Vagina (tissue), 2 donors: ENCODE data around the gene FREM2. TPM values are rescaled to one million over a fixed set of nuclear protein-coding genes. Genes with fewer than 3 reads are reported as not detected.

Experiments used
- DNase-seq, 2 donors: peaks; one replicate each; pipeline ENCODE4 v3.0.0-alpha.2; 2017; ENCODE audit errors: extremely low spot score in 2 of 2
- H3K27ac ChIP-seq: fragments of 200-600 bp; sonication (generic); one replicate; pipeline ENCODE4 v1.5.1; 2019
- H3K27me3 ChIP-seq: fragments of 200-600 bp; sonication (generic); one replicate; pipeline ENCODE4 v1.5.1; 2019
- H3K36me3 ChIP-seq, 2 donors: fragments of 200-600 bp; sonication (generic); one replicate each; pipeline ENCODE4 v1.5.1; 2017 to 2019
- H3K4me1 ChIP-seq: fragments of 200-600 bp; sonication (generic); one replicate; pipeline ENCODE4 v1.5.1; 2019
- H3K4me3 ChIP-seq, 2 donors: fragments of 200-600 bp; sonication (generic); 1 replicate in 1 of 2; 2 replicates in 1 of 2; pipeline ENCODE4 v1.5.1; 2016 to 2019
- H3K9me3 ChIP-seq: fragments of 200-600 bp; sonication (generic); one replicate; pipeline ENCODE4 v1.5.1; 2019
- CTCF ChIP-seq, 3 experiments: fragments of 450-650 bp in 2 of 3; fragments of 200-600 bp in 1 of 3; sonication (generic) in 1 of 3; IDR thresholded peaks; one replicate each; pipeline ENCODE4 v1.5.1; 2017 to 2019; ENCODE audit warnings: antibody characterized with exemption in 3 of 3, mild to moderate bottlenecking in 2 of 3, moderate library complexity in 2 of 3
- POLR2A ChIP-seq, 2 donors: fragments of 450-650 bp; IDR thresholded peaks; one replicate each; pipeline ENCODE4 v1.6.1; 2017; ENCODE audit warnings: antibody characterized with exemption in 2 of 2, mild to moderate bottlenecking in 2 of 2, moderate library complexity in 2 of 2
- POLR2AphosphoS5 ChIP-seq, 2 donors: sonication (generic); formaldehyde crosslinking; IDR thresholded peaks; one replicate each; pipeline ENCODE4 v1.9.0; 2017; ENCODE audit warnings: antibody characterized with exemption in 2 of 2, mild to moderate bottlenecking in 2 of 2, low read depth in 1 of 2; ENCODE audit not compliant: insufficient read depth in 1 of 2
- intact Hi-C: fragments of 100-400 bp; cut with DNase I; formaldehyde crosslinking; loops from one replicate; pipeline ENCODE4 v1.15.1; 2023
- total RNA-seq: library from RNA; depleted of rRNA; stranded (reverse); fragments of >200 nt; gene quantifications from one replicate; pipeline ENCODE4 v1.2.3, GENCODE V29; 2016

Gene FREM2
- total RNA-seq, 1 donor from 2014 or later = 0.98 TPM

- DNase-seq = no peak
- Histone ChIP-seq H3K9me3 (no peaks in the 10 kb centered on the region), H3K36me3 (no peaks in the 10 kb centered on the region), H3K27ac (no peak overlapping the region), H3K27me3 (no peaks in the 10 kb centered on the region), H3K4me1 (no peaks in the 10 kb centered on the region), H3K4me3 (no peak overlapping the region)
- TF ChIP-seq CTCF (IDR thresholded peaks at IDR 0.05) = no peak
- TF ChIP-seq POLR2AphosphoS5 (IDR thresholded peaks at IDR 0.05; ENCODE audit: insufficient read depth in 1 of 2, low read depth in 1 of 2) = no peak
- intact Hi-C loops = no loop called here
Observed at GRCh38 chr13:38784036-38784880, 97.4 kb downstream of the FREM2 start.

- no peak overlapping the region for H3K4me3 ChIP-seq
- no peak for TF ChIP-seq POLR2AphosphoS5 (IDR thresholded peaks at IDR 0.05; ENCODE audit: insufficient read depth in 1 of 2, low read depth in 1 of 2)
- TF ChIP-seq CTCF (IDR thresholded peaks at IDR 0.05) = no peak
- TF ChIP-seq POLR2A (IDR thresholded peaks at IDR 0.05) = no peak
- no peak for DNase-seq
- H3K9me3 ChIP-seq = no peaks in the 10 kb centered on the region
- no peaks in the 10 kb centered on the region for H3K4me1 ChIP-seq
- intact Hi-C loops = no loop called here
- H3K27me3 ChIP-seq = no peaks in the 10 kb centered on the region
- no peaks in the 10 kb centered on the region for H3K36me3 ChIP-seq
- H3K27ac ChIP-seq = no peak overlapping the region
Observed at GRCh38 chr13:38785042-38785441, 98.2 kb downstream of the FREM2 start.

GRCh38 chr13:38785490-38785889 is 98.6 kb downstream of the FREM2 start:
- TF ChIP-seq POLR2A (IDR thresholded peaks at IDR 0.05) = no peak
- H3K4me1 ChIP-seq = no peaks in the 10 kb centered on the region
- H3K36me3 ChIP-seq = no peaks in the 10 kb centered on the region
- H3K27me3 ChIP-seq = no peaks in the 10 kb centered on the region
- intact Hi-C loops = no loop called here
- no peak for DNase-seq
- no peaks in the 10 kb centered on the region for H3K9me3 ChIP-seq
- no peak overlapping the region for H3K4me3 ChIP-seq
- no peak overlapping the region for H3K27ac ChIP-seq

GRCh38 chr13:38787550-38787949 is 100.7 kb downstream of the FREM2 start:
- Histone ChIP-seq H3K4me1 (no peaks in the 10 kb centered on the region), H3K9me3 (no peaks in the 10 kb centered on the region), H3K4me3 (no peak overlapping the region), H3K27ac (no peak overlapping the region), H3K27me3 (no peaks in the 10 kb centered on the region), H3K36me3 (no peaks in the 10 kb centered on the region)
- DNase-seq = no peak
- intact Hi-C loops = no loop called here
- TF ChIP-seq POLR2A (IDR thresholded peaks at IDR 0.05) (no peak), CTCF (IDR thresholded peaks at IDR 0.05) (no peak), POLR2AphosphoS5 (IDR thresholded peaks at IDR 0.05; ENCODE audit: insufficient read depth in 1 of 2, low read depth in 1 of 2) (no peak)

GRCh38 chr13:38796890-38797289 is 110.0 kb downstream of the FREM2 start:
- H3K9me3 ChIP-seq = no peaks in the 10 kb centered on the region
- no peak overlapping the region for H3K4me3 ChIP-seq
- DNase-seq = no peak
- TF ChIP-seq POLR2AphosphoS5 (IDR thresholded peaks at IDR 0.05; ENCODE audit: insufficient read depth in 1 of 2, low read depth in 1 of 2) (no peak), CTCF (IDR thresholded peaks at IDR 0.05) (no peak), POLR2A (IDR thresholded peaks at IDR 0.05) (no peak)
- H3K4me1 ChIP-seq = no peaks in the 10 kb centered on the region
- H3K36me3 ChIP-seq = no peaks in the 10 kb centered on the region
- intact Hi-C loops = no loop called here
- no peak overlapping the region for H3K27ac ChIP-seq
- H3K27me3 ChIP-seq = no peaks in the 10 kb centered on the region
